H9 (cell line): ENCODE results near the gene BSPRY. TPM values are rescaled to one million over a fixed set of nuclear protein-coding genes. Genes with fewer than 3 reads are reported as not detected.
A peak's percentile ranks its signal among the peaks of the same experiment; 100 is the strongest.

ENCODE experiments used
- DNase-seq: peaks from one replicate; pipeline ENCODE4 v3.0.0-alpha.2; 2017
- H2AFZ ChIP-seq: one replicate; pipeline ENCODE4 v1.6.1; 2013; ENCODE audit warnings: mild to moderate bottlenecking, low read length, control low read depth, moderate library complexity
- H2AK5ac ChIP-seq: 2 replicates; pipeline ENCODE4 v1.6.1; 2013; ENCODE audit warnings: low read length, control low read depth, mixed read lengths; ENCODE audit not compliant: insufficient read length
- H2BK120ac ChIP-seq: one replicate; pipeline ENCODE4 v1.6.1; 2013; ENCODE audit warnings: low read depth, mild to moderate bottlenecking, low read length, control low read depth, inconsistent platforms; ENCODE audit not compliant: poor library complexity, severe bottlenecking
- H2BK12ac ChIP-seq: 2 replicates; pipeline ENCODE4 v1.6.1; 2013; ENCODE audit warnings: low read length, control low read depth, mixed read lengths, low read depth; ENCODE audit not compliant: insufficient read length
- H2BK15ac ChIP-seq: 2 replicates; pipeline ENCODE4 v1.6.1; 2013; ENCODE audit warnings: low read depth, low read length, control low read depth
- H2BK20ac ChIP-seq: one replicate; pipeline ENCODE4 v1.6.1; 2013; ENCODE audit warnings: low read depth, mild to moderate bottlenecking, low read length, control low read depth, inconsistent platforms; ENCODE audit not compliant: poor library complexity, severe bottlenecking
- H2BK5ac ChIP-seq: 2 replicates; pipeline ENCODE4 v1.6.1; 2013; ENCODE audit warnings: low read length, control low read depth, mixed read lengths; ENCODE audit not compliant: insufficient read length
- H3K14ac ChIP-seq: 2 replicates; pipeline ENCODE4 v1.6.1; 2013; ENCODE audit warnings: low read length, control low read depth; ENCODE audit not compliant: insufficient read depth
- H3K18ac ChIP-seq: 2 replicates; pipeline ENCODE4 v1.6.1; 2013; ENCODE audit warnings: low read depth, mild to moderate bottlenecking, mixed read lengths, low read length, control low read depth; ENCODE audit not compliant: insufficient read length
- H3K23ac ChIP-seq: 2 replicates; pipeline ENCODE4 v1.6.1; 2013; ENCODE audit warnings: low read length, control low read depth, mixed read lengths, low read depth; ENCODE audit not compliant: insufficient read length
- H3K23me2 ChIP-seq: 2 replicates; pipeline ENCODE4 v1.6.1; 2013; ENCODE audit warnings: low read depth, mild to moderate bottlenecking, mixed read lengths, low read length, control low read depth; ENCODE audit not compliant: insufficient read length, poor library complexity, severe bottlenecking
- H3K27ac ChIP-seq: 2 replicates; pipeline ENCODE4 v1.5.1; 2013; ENCODE audit warnings: low read length, control low read depth, mixed read lengths, low read depth; ENCODE audit not compliant: insufficient read length
- H3K27me3 ChIP-seq: 2 replicates; pipeline ENCODE4 v1.6.1; 2013; ENCODE audit warnings: low read length, control low read depth, inconsistent platforms; ENCODE audit not compliant: insufficient read depth
- H3K4ac ChIP-seq: 2 replicates; pipeline ENCODE4 v1.6.1; 2013; ENCODE audit warnings: low read depth, mild to moderate bottlenecking, control low read depth, inconsistent platforms, low read length, moderate library complexity
- H3K4me1 ChIP-seq: 2 replicates; pipeline ENCODE4 v1.6.1; 2013; ENCODE audit warnings: low read length, control low read depth, inconsistent platforms; ENCODE audit not compliant: insufficient read depth
- H3K4me2 ChIP-seq: 2 replicates; pipeline ENCODE4 v1.6.1; 2013; ENCODE audit warnings: low read length, control low read depth, mixed read lengths; ENCODE audit not compliant: insufficient read length, insufficient read depth
- H3K56ac ChIP-seq: 2 replicates; pipeline ENCODE4 v1.6.1; 2013; ENCODE audit warnings: low read depth, mild to moderate bottlenecking, mixed read lengths, low read length, control low read depth; ENCODE audit not compliant: insufficient read length
- H3K79me1 ChIP-seq: 2 replicates; pipeline ENCODE4 v1.6.1; 2013; ENCODE audit warnings: low read depth, mild to moderate bottlenecking, moderate library complexity, low read length, control low read depth, inconsistent platforms; ENCODE audit not compliant: insufficient read depth, poor library complexity, severe bottlenecking
- H3K79me2 ChIP-seq: 2 replicates; pipeline ENCODE4 v1.6.1; 2013; ENCODE audit warnings: low read length, control low read depth, inconsistent platforms; ENCODE audit not compliant: insufficient read depth
- H3K9ac ChIP-seq: 2 replicates; pipeline ENCODE4 v1.6.1; 2013; ENCODE audit warnings: low read length, control low read depth, mixed read lengths; ENCODE audit not compliant: insufficient read length; ENCODE audit errors: extremely low read depth
- H3K9me3 ChIP-seq: one replicate; pipeline ENCODE4 v1.6.1; 2013; ENCODE audit warnings: low read depth, low read length, inconsistent platforms; ENCODE audit not compliant: control insufficient read depth
- H3T11ph ChIP-seq: one replicate; pipeline ENCODE4 v1.6.1; 2013; ENCODE audit warnings: mild to moderate bottlenecking, low read length, control low read depth, inconsistent platforms
- H4K20me1 ChIP-seq: one replicate; pipeline ENCODE4 v1.6.1; 2013; ENCODE audit not compliant: control insufficient read depth, insufficient read length, insufficient read depth
- H4K5ac ChIP-seq: 2 replicates; pipeline ENCODE4 v1.6.1; 2013; ENCODE audit warnings: low read depth, mild to moderate bottlenecking, mixed read lengths, low read length, control low read depth; ENCODE audit not compliant: insufficient read length
- H4K8ac ChIP-seq: replicated peaks from 2 replicates; pipeline ENCODE4 v1.6.1; 2013; ENCODE audit warnings: low read length, control low read depth, mixed read lengths, low read depth; ENCODE audit not compliant: insufficient read length
- H4K91ac ChIP-seq: 2 replicates; pipeline ENCODE4 v1.6.1; 2013; ENCODE audit warnings: low read depth, mild to moderate bottlenecking, moderate library complexity, mixed read lengths, low read length, control low read depth; ENCODE audit not compliant: insufficient read length
- H3K27ac Mint-ChIP-seq, 3 experiments: 2 replicates in 2 of 3; 3 replicates in 1 of 3; pipeline ENCODE4 v1.8.0; 2020 to 2021; ENCODE audit warnings: mixed read lengths in 3 of 3, mild to moderate bottlenecking in 1 of 3, moderate library complexity in 1 of 3
- H3K27me3 Mint-ChIP-seq: 2 replicates; pipeline ENCODE4 v1.8.0; 2021; ENCODE audit warnings: low read depth, mild to moderate bottlenecking, moderate library complexity, mixed read lengths
- H3K36me3 Mint-ChIP-seq, 3 experiments: 2 replicates in 2 of 3; 3 replicates in 1 of 3; pipeline ENCODE4 v1.8.0; 2020 to 2021; ENCODE audit warnings: low read depth in 3 of 3, mixed read lengths in 3 of 3; ENCODE audit not compliant: insufficient read depth in 1 of 3
- H3K4me1 Mint-ChIP-seq, 2 experiments: 2 replicates each; pipeline ENCODE4 v1.8.0; 2020; ENCODE audit warnings: mixed read lengths in 2 of 2
- H3K4me3 Mint-ChIP-seq, 2 experiments: 2 replicates in 1 of 2; 3 replicates in 1 of 2; pipeline ENCODE4 v1.8.0; 2020 to 2021; ENCODE audit warnings: mild to moderate bottlenecking in 2 of 2, mixed read lengths in 2 of 2, moderate library complexity in 1 of 2
- H3K9me3 Mint-ChIP-seq, 2 experiments: 2 replicates in 1 of 2; 3 replicates in 1 of 2; pipeline ENCODE4 v1.8.0; 2020; ENCODE audit warnings: mild to moderate bottlenecking in 2 of 2, mixed read lengths in 2 of 2, moderate library complexity in 1 of 2
- WGBS: extraction: QIAGEN DNeasy Blood & Tissue Kit; methylation state at CpG from one replicate; pipeline ENCODE4 v1.1.7; 2013; ENCODE audit warnings: missing lambda C conversion rate, low lambda C conversion rate, mixed read lengths; ENCODE audit not compliant: insufficient read length; ENCODE audit errors: extremely low coverage; 5-methylcytosine and 5-hydroxymethylcytosine counted together
- total RNA-seq: library from RNA; stranded (reverse); gene quantifications from 2 replicates; pipeline ENCODE4 v1.2.1, GENCODE V29; 2021
- TF ChIP-seq, protein P1 (sequence below): fragments of 200-600 bp; sonication (generic); conservative IDR thresholded peaks from 3 replicates; pipeline ENCODE4 v1.8.0; 2021; ENCODE audit warnings: antibody characterized with exemption, mild to moderate bottlenecking

BSPRY gene
- total RNA-seq, 1 experiment from 2014 or later: 4.5 TPM

DNA sequence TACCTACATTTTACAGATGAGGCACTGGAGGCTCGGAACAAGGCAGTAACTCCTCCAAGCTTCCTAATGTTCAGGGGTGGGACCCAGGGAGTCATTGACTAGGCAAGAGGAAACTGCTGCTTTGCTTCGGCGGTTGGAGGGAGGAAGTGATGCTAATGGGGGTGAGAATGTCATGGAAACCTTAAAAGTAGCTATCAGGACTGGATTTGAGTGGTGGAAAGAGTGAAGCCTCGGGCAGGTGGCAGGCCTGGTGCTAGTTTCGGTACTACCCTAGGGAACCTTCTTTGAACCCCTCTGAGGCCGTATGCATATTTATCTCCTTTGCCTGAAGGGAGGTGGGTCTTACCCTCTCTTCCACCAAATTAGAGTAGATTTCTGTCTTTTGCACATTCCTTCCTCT lies 1.6 kb downstream of the BSPRY start:
- H3K9me3 Mint-ChIP-seq: no peaks in the 10 kb centered on the region
- whole genome bisulfite sequencing: no CpG with 5 or more reads among the region's 6 CpGs
- Histone ChIP-seq H3K27ac (no peak overlapping the region), H3K4ac (no peak overlapping the region), H3K9me3 (no peaks in the 10 kb centered on the region), H4K5ac (no peak overlapping the region), H3K9ac (no peak overlapping the region), H2BK120ac (no peak overlapping the region), H2BK20ac (no peak overlapping the region), H3K27me3 (no peaks in the 10 kb centered on the region), H3K79me1 (no peaks in the 10 kb centered on the region), H3K18ac (no peak overlapping the region), H4K91ac (no peak overlapping the region), H4K20me1 (no peaks in the 10 kb centered on the region), H3K23me2 (peaks cover 9% of the 10 kb centered on the region), H3K79me2 (no peaks in the 10 kb centered on the region), H2AK5ac (no peak overlapping the region), H2BK5ac (no peak overlapping the region), H3K14ac (no peak overlapping the region), H3K23ac (no peak overlapping the region), H3K4me2 (no peak overlapping the region), H4K8ac (no peak overlapping the region), H2BK15ac (no peak overlapping the region), H3T11ph (no peak overlapping the region), H3K56ac (no peak overlapping the region), H3K4me1 (peaks cover 2% of the 10 kb centered on the region; the same call in 1 of the 2 replicates), H2BK12ac (no peak overlapping the region), H2AFZ (no peak overlapping the region)
- no peak overlapping the region for H3K27ac Mint-ChIP-seq
- DNase-seq: no peak
- H3K27me3 Mint-ChIP-seq: peaks cover 43% of the 10 kb centered on the region
- TF ChIP-seq, protein P1, sequence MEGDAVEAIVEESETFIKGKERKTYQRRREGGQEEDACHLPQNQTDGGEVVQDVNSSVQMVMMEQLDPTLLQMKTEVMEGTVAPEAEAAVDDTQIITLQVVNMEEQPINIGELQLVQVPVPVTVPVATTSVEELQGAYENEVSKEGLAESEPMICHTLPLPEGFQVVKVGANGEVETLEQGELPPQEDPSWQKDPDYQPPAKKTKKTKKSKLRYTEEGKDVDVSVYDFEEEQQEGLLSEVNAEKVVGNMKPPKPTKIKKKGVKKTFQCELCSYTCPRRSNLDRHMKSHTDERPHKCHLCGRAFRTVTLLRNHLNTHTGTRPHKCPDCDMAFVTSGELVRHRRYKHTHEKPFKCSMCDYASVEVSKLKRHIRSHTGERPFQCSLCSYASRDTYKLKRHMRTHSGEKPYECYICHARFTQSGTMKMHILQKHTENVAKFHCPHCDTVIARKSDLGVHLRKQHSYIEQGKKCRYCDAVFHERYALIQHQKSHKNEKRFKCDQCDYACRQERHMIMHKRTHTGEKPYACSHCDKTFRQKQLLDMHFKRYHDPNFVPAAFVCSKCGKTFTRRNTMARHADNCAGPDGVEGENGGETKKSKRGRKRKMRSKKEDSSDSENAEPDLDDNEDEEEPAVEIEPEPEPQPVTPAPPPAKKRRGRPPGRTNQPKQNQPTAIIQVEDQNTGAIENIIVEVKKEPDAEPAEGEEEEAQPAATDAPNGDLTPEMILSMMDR: no peak
- H3K4me3 Mint-ChIP-seq: peak overlapping the region; percentile 77 to 89; a peak in 3 of 5 replicates
- H3K36me3 Mint-ChIP-seq: no peaks in the 10 kb centered on the region; a peak in 1 of 7 replicates
- peaks cover 20 to 21% of the 10 kb centered on the region in 2 experiments for H3K4me1 Mint-ChIP-seq
